Ishikawa (cell line): ENCODE results near the gene MATN1.

ENCODE experiments used
- EP300 ChIP-seq: IDR thresholded peaks from 2 replicates; pipeline ENCODE4 v1.6.1; 2012; ENCODE audit warnings: borderline replicate concordance
- TAF1 ChIP-seq: IDR thresholded peaks from 2 replicates; pipeline ENCODE4 v1.6.1; 2012; ENCODE audit warnings: low read depth, mild to moderate bottlenecking
- TEAD4 ChIP-seq: IDR thresholded peaks from 2 replicates; pipeline ENCODE4 v1.6.1; 2012

DNA sequence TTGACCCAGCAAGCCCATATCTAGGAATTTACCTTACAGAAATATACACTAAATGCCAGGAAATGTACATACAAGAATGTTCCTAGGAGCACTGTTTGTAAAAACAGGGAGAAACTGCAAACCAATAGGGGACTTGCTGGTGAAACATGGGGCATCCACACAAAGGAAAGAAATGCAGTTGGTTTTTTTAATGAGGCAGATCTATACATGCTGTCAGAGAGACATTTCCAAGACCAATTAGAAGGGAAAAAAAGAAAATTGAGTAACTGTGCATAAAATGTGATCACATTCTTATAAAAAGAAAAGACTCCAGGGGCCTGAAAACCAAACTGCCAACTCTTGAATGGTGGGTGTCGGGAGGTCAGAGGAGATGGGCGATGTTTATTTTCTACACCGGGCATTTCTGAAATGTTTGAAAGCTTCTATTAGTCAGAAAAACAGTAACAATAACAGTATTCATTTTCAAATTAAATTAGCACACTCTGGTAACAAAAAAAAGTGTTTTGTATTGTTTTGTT lies 56.6 kb downstream of the MATN1 start:
- TF ChIP-seq EP300: no peak
- no peak for TF ChIP-seq TAF1
- no peak for TF ChIP-seq TEAD4
